HG03135 (cell line): Measurements from ENCODE around the gene MYH13.

ENCODE experiments used
- ATAC-seq: cut with Tn5 transposase; IDR thresholded peaks from one replicate; pipeline ENCODE4 v1.9.1; 2021; ENCODE audit warnings: mild to moderate bottlenecking, moderate library complexity; ENCODE audit not compliant: unreplicated experiment

Gene MYH13

GRCh38 chr17:10262451-10262850 lies 110.4 kb downstream of the MYH13 start:
- no peak for ATAC-seq

- ATAC-seq = no peak
Measured at GRCh38 chr17:10261098-10261497, 111.7 kb downstream of the MYH13 start.

DNA sequence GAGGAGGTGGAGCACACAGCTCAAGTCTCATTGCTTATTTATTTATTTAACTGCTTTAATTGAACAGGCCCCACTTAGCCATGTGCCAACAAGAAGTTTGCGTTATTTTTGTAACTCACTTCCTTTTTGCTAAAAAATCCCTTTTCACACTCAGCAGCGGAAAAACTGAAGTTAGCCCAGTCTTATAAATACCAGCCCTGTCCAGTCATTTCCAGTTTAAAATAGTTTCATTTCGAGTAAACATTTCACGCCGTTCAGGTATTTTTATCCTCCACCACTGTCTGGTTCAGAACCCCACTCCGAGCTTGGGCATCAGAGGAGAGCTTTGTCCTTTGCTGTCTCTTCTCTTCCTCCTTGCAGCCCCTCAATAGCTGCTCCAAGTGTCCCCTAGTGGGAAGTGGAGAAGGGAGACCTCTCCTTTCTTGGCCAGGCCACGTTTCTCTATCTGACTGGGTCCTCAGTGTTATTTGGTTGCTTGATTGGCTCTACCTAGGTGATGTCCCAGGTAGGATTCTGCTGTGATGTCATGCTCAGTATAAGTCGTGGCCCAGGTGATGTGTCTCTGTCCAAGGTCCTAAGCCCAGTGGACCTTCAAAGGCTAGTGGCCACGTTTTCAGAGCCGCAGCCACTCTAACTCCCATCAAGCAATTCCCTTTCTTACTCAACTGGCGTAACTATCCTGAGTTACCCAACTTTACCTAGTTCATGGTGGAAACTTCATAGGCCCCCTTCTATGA lies 121.4 kb downstream of the MYH13 start:
- peak; percentile 84 for ATAC-seq
